H9 (cell line): ENCODE measurements around the gene MAPK1IP1L. TPM values are rescaled to one million over a fixed set of nuclear protein-coding genes. Genes with fewer than 3 reads are reported as not detected.

Experiments used
- DNase-seq: peaks from one replicate; pipeline ENCODE4 v3.0.0-alpha.2; 2017
- H2AFZ ChIP-seq: one replicate; pipeline ENCODE4 v1.6.1; 2013; ENCODE audit warnings: mild to moderate bottlenecking, low read length, control low read depth, moderate library complexity
- H2AK5ac ChIP-seq: 2 replicates; pipeline ENCODE4 v1.6.1; 2013; ENCODE audit warnings: low read length, control low read depth, mixed read lengths; ENCODE audit not compliant: insufficient read length
- H2BK120ac ChIP-seq: one replicate; pipeline ENCODE4 v1.6.1; 2013; ENCODE audit warnings: low read depth, mild to moderate bottlenecking, low read length, control low read depth, inconsistent platforms; ENCODE audit not compliant: poor library complexity, severe bottlenecking
- H2BK12ac ChIP-seq: 2 replicates; pipeline ENCODE4 v1.6.1; 2013; ENCODE audit warnings: low read length, control low read depth, mixed read lengths, low read depth; ENCODE audit not compliant: insufficient read length
- H2BK15ac ChIP-seq: 2 replicates; pipeline ENCODE4 v1.6.1; 2013; ENCODE audit warnings: low read depth, low read length, control low read depth
- H2BK20ac ChIP-seq: one replicate; pipeline ENCODE4 v1.6.1; 2013; ENCODE audit warnings: low read depth, mild to moderate bottlenecking, low read length, control low read depth, inconsistent platforms; ENCODE audit not compliant: poor library complexity, severe bottlenecking
- H2BK5ac ChIP-seq: 2 replicates; pipeline ENCODE4 v1.6.1; 2013; ENCODE audit warnings: low read length, control low read depth, mixed read lengths; ENCODE audit not compliant: insufficient read length
- H3K14ac ChIP-seq: 2 replicates; pipeline ENCODE4 v1.6.1; 2013; ENCODE audit warnings: low read length, control low read depth; ENCODE audit not compliant: insufficient read depth
- H3K18ac ChIP-seq: 2 replicates; pipeline ENCODE4 v1.6.1; 2013; ENCODE audit warnings: low read depth, mild to moderate bottlenecking, mixed read lengths, low read length, control low read depth; ENCODE audit not compliant: insufficient read length
- H3K23ac ChIP-seq: 2 replicates; pipeline ENCODE4 v1.6.1; 2013; ENCODE audit warnings: low read length, control low read depth, mixed read lengths, low read depth; ENCODE audit not compliant: insufficient read length
- H3K23me2 ChIP-seq: 2 replicates; pipeline ENCODE4 v1.6.1; 2013; ENCODE audit warnings: low read depth, mild to moderate bottlenecking, mixed read lengths, low read length, control low read depth; ENCODE audit not compliant: insufficient read length, poor library complexity, severe bottlenecking
- H3K27ac ChIP-seq: 2 replicates; pipeline ENCODE4 v1.5.1; 2013; ENCODE audit warnings: low read length, control low read depth, mixed read lengths, low read depth; ENCODE audit not compliant: insufficient read length
- H3K27me3 ChIP-seq: 2 replicates; pipeline ENCODE4 v1.6.1; 2013; ENCODE audit warnings: low read length, control low read depth, inconsistent platforms; ENCODE audit not compliant: insufficient read depth
- H3K4ac ChIP-seq: 2 replicates; pipeline ENCODE4 v1.6.1; 2013; ENCODE audit warnings: low read depth, mild to moderate bottlenecking, control low read depth, inconsistent platforms, low read length, moderate library complexity
- H3K4me1 ChIP-seq: 2 replicates; pipeline ENCODE4 v1.6.1; 2013; ENCODE audit warnings: low read length, control low read depth, inconsistent platforms; ENCODE audit not compliant: insufficient read depth
- H3K4me2 ChIP-seq: 2 replicates; pipeline ENCODE4 v1.6.1; 2013; ENCODE audit warnings: low read length, control low read depth, mixed read lengths; ENCODE audit not compliant: insufficient read length, insufficient read depth
- H3K56ac ChIP-seq: 2 replicates; pipeline ENCODE4 v1.6.1; 2013; ENCODE audit warnings: low read depth, mild to moderate bottlenecking, mixed read lengths, low read length, control low read depth; ENCODE audit not compliant: insufficient read length
- H3K79me1 ChIP-seq: 2 replicates; pipeline ENCODE4 v1.6.1; 2013; ENCODE audit warnings: low read depth, mild to moderate bottlenecking, moderate library complexity, low read length, control low read depth, inconsistent platforms; ENCODE audit not compliant: insufficient read depth, poor library complexity, severe bottlenecking
- H3K79me2 ChIP-seq: 2 replicates; pipeline ENCODE4 v1.6.1; 2013; ENCODE audit warnings: low read length, control low read depth, inconsistent platforms; ENCODE audit not compliant: insufficient read depth
- H3K9ac ChIP-seq: 2 replicates; pipeline ENCODE4 v1.6.1; 2013; ENCODE audit warnings: low read length, control low read depth, mixed read lengths; ENCODE audit not compliant: insufficient read length; ENCODE audit errors: extremely low read depth
- H3K9me3 ChIP-seq: one replicate; pipeline ENCODE4 v1.6.1; 2013; ENCODE audit warnings: low read depth, low read length, inconsistent platforms; ENCODE audit not compliant: control insufficient read depth
- H3T11ph ChIP-seq: one replicate; pipeline ENCODE4 v1.6.1; 2013; ENCODE audit warnings: mild to moderate bottlenecking, low read length, control low read depth, inconsistent platforms
- H4K20me1 ChIP-seq: one replicate; pipeline ENCODE4 v1.6.1; 2013; ENCODE audit not compliant: control insufficient read depth, insufficient read length, insufficient read depth
- H4K5ac ChIP-seq: 2 replicates; pipeline ENCODE4 v1.6.1; 2013; ENCODE audit warnings: low read depth, mild to moderate bottlenecking, mixed read lengths, low read length, control low read depth; ENCODE audit not compliant: insufficient read length
- H4K8ac ChIP-seq: replicated peaks from 2 replicates; pipeline ENCODE4 v1.6.1; 2013; ENCODE audit warnings: low read length, control low read depth, mixed read lengths, low read depth; ENCODE audit not compliant: insufficient read length
- H4K91ac ChIP-seq: 2 replicates; pipeline ENCODE4 v1.6.1; 2013; ENCODE audit warnings: low read depth, mild to moderate bottlenecking, moderate library complexity, mixed read lengths, low read length, control low read depth; ENCODE audit not compliant: insufficient read length
- H3K27ac Mint-ChIP-seq, 3 experiments: 2 replicates in 2 of 3; 3 replicates in 1 of 3; pipeline ENCODE4 v1.8.0; 2020 to 2021; ENCODE audit warnings: mixed read lengths in 3 of 3, mild to moderate bottlenecking in 1 of 3, moderate library complexity in 1 of 3
- H3K27me3 Mint-ChIP-seq: 2 replicates; pipeline ENCODE4 v1.8.0; 2021; ENCODE audit warnings: low read depth, mild to moderate bottlenecking, moderate library complexity, mixed read lengths
- H3K36me3 Mint-ChIP-seq, 3 experiments: 2 replicates in 2 of 3; 3 replicates in 1 of 3; pipeline ENCODE4 v1.8.0; 2020 to 2021; ENCODE audit warnings: low read depth in 3 of 3, mixed read lengths in 3 of 3; ENCODE audit not compliant: insufficient read depth in 1 of 3
- H3K4me1 Mint-ChIP-seq, 2 experiments: 2 replicates each; pipeline ENCODE4 v1.8.0; 2020; ENCODE audit warnings: mixed read lengths in 2 of 2
- H3K4me3 Mint-ChIP-seq, 2 experiments: 2 replicates in 1 of 2; 3 replicates in 1 of 2; pipeline ENCODE4 v1.8.0; 2020 to 2021; ENCODE audit warnings: mild to moderate bottlenecking in 2 of 2, mixed read lengths in 2 of 2, moderate library complexity in 1 of 2
- H3K9me3 Mint-ChIP-seq, 2 experiments: 2 replicates in 1 of 2; 3 replicates in 1 of 2; pipeline ENCODE4 v1.8.0; 2020; ENCODE audit warnings: mild to moderate bottlenecking in 2 of 2, mixed read lengths in 2 of 2, moderate library complexity in 1 of 2
- WGBS: extraction: QIAGEN DNeasy Blood & Tissue Kit; methylation state at CpG from one replicate; pipeline ENCODE4 v1.1.7; 2013; ENCODE audit warnings: missing lambda C conversion rate, low lambda C conversion rate, mixed read lengths; ENCODE audit not compliant: insufficient read length; ENCODE audit errors: extremely low coverage; 5-methylcytosine and 5-hydroxymethylcytosine counted together
- total RNA-seq: library from RNA; stranded (reverse); gene quantifications from 2 replicates; pipeline ENCODE4 v1.2.1, GENCODE V29; 2021
- TF ChIP-seq, protein P1 (sequence below): fragments of 200-600 bp; sonication (generic); conservative IDR thresholded peaks from 3 replicates; pipeline ENCODE4 v1.8.0; 2021; ENCODE audit warnings: antibody characterized with exemption, mild to moderate bottlenecking

MAPK1IP1L gene
- total RNA-seq, 1 experiment from 2014 or later, result 133 TPM

- no peak overlapping the region for H2AFZ ChIP-seq
- H3K27ac ChIP-seq, result no peak overlapping the region
- H3K36me3 Mint-ChIP-seq, result peaks cover 12 to 30% (median 27%) of the 10 kb centered on the region in 3 experiments; a peak in 6 of 7 replicates
- H2BK12ac ChIP-seq, result no peak overlapping the region
- peaks cover 30% of the 10 kb centered on the region in 2 experiments for H3K4me1 Mint-ChIP-seq
- H4K91ac ChIP-seq, result no peak overlapping the region
- H4K20me1 ChIP-seq, result no peaks in the 10 kb centered on the region
- no peak overlapping the region for H4K8ac ChIP-seq
- TF ChIP-seq, protein P1, sequence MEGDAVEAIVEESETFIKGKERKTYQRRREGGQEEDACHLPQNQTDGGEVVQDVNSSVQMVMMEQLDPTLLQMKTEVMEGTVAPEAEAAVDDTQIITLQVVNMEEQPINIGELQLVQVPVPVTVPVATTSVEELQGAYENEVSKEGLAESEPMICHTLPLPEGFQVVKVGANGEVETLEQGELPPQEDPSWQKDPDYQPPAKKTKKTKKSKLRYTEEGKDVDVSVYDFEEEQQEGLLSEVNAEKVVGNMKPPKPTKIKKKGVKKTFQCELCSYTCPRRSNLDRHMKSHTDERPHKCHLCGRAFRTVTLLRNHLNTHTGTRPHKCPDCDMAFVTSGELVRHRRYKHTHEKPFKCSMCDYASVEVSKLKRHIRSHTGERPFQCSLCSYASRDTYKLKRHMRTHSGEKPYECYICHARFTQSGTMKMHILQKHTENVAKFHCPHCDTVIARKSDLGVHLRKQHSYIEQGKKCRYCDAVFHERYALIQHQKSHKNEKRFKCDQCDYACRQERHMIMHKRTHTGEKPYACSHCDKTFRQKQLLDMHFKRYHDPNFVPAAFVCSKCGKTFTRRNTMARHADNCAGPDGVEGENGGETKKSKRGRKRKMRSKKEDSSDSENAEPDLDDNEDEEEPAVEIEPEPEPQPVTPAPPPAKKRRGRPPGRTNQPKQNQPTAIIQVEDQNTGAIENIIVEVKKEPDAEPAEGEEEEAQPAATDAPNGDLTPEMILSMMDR, result no peak
- no peaks in the 10 kb centered on the region for H3K27me3 Mint-ChIP-seq
- no peak overlapping the region for H3K18ac ChIP-seq
- no peaks in the 10 kb centered on the region for H3K9me3 ChIP-seq
- H2BK15ac ChIP-seq, result no peak overlapping the region
- H3K23ac ChIP-seq, result no peak overlapping the region
- H3K4me2 ChIP-seq, result peak overlapping the region; percentile 93
- no peak overlapping the region for H3K56ac ChIP-seq
- H3K14ac ChIP-seq, result no peak overlapping the region
- no peak overlapping the region for H2AK5ac ChIP-seq
- peak overlapping the region; percentile 86 to 95 for H3K4me3 Mint-ChIP-seq
- peaks cover 29% of the 10 kb centered on the region; the same call in 1 of the 2 replicates for H3K79me2 ChIP-seq
- no peak overlapping the region for H4K5ac ChIP-seq
- WGBS, result no CpG with 5 or more reads among the region's 6 CpGs
- DNase-seq, result no peak
- H3K9ac ChIP-seq, result peak overlapping the region; percentile 100
- H3T11ph ChIP-seq, result no peak overlapping the region
- no peak overlapping the region for H3K4ac ChIP-seq
- no peaks in the 10 kb centered on the region for H3K27me3 ChIP-seq
- no peak overlapping the region for H2BK120ac ChIP-seq
- H3K79me1 ChIP-seq, result peaks cover 9% of the 10 kb centered on the region
- no peaks in the 10 kb centered on the region; the same call in 1 of the 2 replicates for H3K4me1 ChIP-seq
- no peak overlapping the region for H2BK5ac ChIP-seq
- H2BK20ac ChIP-seq, result no peak overlapping the region
- H3K27ac Mint-ChIP-seq, result peak overlapping the region in 2 of 3 experiments; percentile 99; a peak in 3 of 7 replicates
- no peaks in the 10 kb centered on the region; a peak in 1 of 5 replicates for H3K9me3 Mint-ChIP-seq
- peaks cover 10% of the 10 kb centered on the region for H3K23me2 ChIP-seq
Measured at GRCh38 chr14:55053018-55053417, 1.6 kb downstream of the MAPK1IP1L start.
